ENCODE data around the gene SETD3.

SETD3 gene

GRCh38 chr14:99525699-99526080 is 45.0 kb upstream of the SETD3 start:
- Histone ChIP-seq H3K9ac (ENCODE audit: low read length) (no peak overlapping the region), H3K36me3 (replicated peaks; ENCODE audit: low read depth, low read length) (no peaks in the 10 kb centered on the region), H3K4me3 (ENCODE audit: low read length) (no peak overlapping the region), H3K27ac (ENCODE audit: low read length) (no peak overlapping the region), H3K9me3 (ENCODE audit: insufficient read depth, low read length) (no peaks in the 10 kb centered on the region), H3K4me2 (ENCODE audit: low read length) (no peak overlapping the region), H2AFZ (ENCODE audit: low read depth, low read length) (no peak overlapping the region), H3K79me2 (ENCODE audit: low read length) (no peaks in the 10 kb centered on the region), H4K20me1 (ENCODE audit: insufficient read depth, low read length) (no peaks in the 10 kb centered on the region), H3K4me1 (ENCODE audit: low read length) (peaks cover 28% of the 10 kb centered on the region), H3K27me3 (ENCODE audit: low read depth, low read length) (no peaks in the 10 kb centered on the region)
- no peak for TF ChIP-seq EZH2phosphoT487 (IDR thresholded peaks at IDR 0.05; ENCODE audit: low read depth)
- TF ChIP-seq CTCF (IDR thresholded peaks at IDR 0.05; ENCODE audit: low read depth, low read length) = no peak

DNA sequence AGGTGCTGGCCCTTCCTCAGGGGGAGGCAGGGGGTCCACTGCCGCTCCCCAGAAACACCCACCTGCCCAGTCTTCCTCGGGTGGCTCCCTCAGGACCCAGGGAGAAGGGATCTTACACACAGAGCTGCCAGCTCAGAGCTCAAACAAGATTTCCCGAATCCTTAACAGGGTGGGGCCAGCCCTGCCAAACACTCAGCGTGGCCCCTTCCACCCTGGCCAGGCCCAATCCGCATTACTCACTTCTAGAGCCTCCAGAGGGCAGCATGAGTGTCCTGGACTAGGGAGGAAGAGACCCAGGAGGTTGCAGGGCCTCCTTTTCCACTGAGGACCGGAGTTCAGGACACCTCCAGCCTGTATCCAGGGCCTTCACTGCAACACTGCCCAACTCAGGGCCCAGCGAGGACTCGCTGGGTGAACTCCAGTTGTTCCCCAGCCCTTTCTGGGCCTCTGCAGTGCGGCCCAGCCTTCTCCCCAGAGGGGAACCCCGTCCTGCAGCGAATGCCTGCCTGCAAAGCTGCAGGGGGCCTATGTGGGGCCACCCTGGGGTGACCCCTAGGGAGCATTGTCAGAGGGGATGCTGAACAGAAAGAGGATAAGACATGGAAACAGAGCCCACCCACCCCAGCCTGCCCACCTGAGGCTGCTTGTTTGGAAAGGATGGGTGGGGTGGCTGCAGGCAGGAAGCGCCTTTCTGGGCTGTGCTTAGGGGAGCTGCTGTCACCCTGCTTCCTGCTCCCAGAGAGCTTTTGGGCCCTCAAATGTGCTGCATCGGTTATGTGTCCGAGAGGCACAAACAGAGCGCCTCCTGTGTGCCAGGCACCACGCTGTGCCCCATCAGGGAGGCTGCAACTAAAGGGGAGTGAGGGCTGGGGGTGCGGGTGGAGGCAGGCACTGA is 44.4 kb upstream of the SETD3 start:
- Histone ChIP-seq H2AFZ (ENCODE audit: low read depth, low read length) (no peak overlapping the region), H3K9ac (ENCODE audit: low read length) (no peak overlapping the region), H3K27me3 (ENCODE audit: low read depth, low read length) (no peaks in the 10 kb centered on the region), H3K4me1 (ENCODE audit: low read length) (peaks cover 31% of the 10 kb centered on the region), H3K36me3 (replicated peaks; ENCODE audit: low read depth, low read length) (no peaks in the 10 kb centered on the region), H4K20me1 (ENCODE audit: insufficient read depth, low read length) (no peaks in the 10 kb centered on the region), H3K27ac (ENCODE audit: low read length) (no peak overlapping the region), H3K79me2 (ENCODE audit: low read length) (no peaks in the 10 kb centered on the region), H3K4me3 (ENCODE audit: low read length) (no peak overlapping the region), H3K9me3 (ENCODE audit: insufficient read depth, low read length) (no peaks in the 10 kb centered on the region), H3K4me2 (ENCODE audit: low read length) (no peak overlapping the region)
- no peak for TF ChIP-seq EZH2phosphoT487 (IDR thresholded peaks at IDR 0.05; ENCODE audit: low read depth)
- peak; percentile 43 for TF ChIP-seq CTCF (IDR thresholded peaks at IDR 0.05; ENCODE audit: low read depth, low read length)

- Histone ChIP-seq H3K9ac (ENCODE audit: low read length) (no peak overlapping the region), H3K27ac (ENCODE audit: low read length) (no peak overlapping the region), H3K27me3 (ENCODE audit: low read depth, low read length) (no peaks in the 10 kb centered on the region), H3K4me3 (ENCODE audit: low read length) (no peak overlapping the region), H2AFZ (ENCODE audit: low read depth, low read length) (no peak overlapping the region), H3K36me3 (replicated peaks; ENCODE audit: low read depth, low read length) (no peaks in the 10 kb centered on the region), H4K20me1 (ENCODE audit: insufficient read depth, low read length) (no peaks in the 10 kb centered on the region), H3K4me2 (ENCODE audit: low read length) (no peak overlapping the region), H3K79me2 (ENCODE audit: low read length) (no peaks in the 10 kb centered on the region), H3K4me1 (ENCODE audit: low read length) (peaks cover 31% of the 10 kb centered on the region), H3K9me3 (ENCODE audit: insufficient read depth, low read length) (no peaks in the 10 kb centered on the region)
- TF ChIP-seq CTCF (IDR thresholded peaks at IDR 0.05; ENCODE audit: low read depth, low read length) (no peak), EZH2phosphoT487 (IDR thresholded peaks at IDR 0.05; ENCODE audit: low read depth) (no peak)
Observed at GRCh38 chr14:99524091-99524661, 43.5 kb upstream of the SETD3 start.

- no peak for TF ChIP-seq CTCF (IDR thresholded peaks at IDR 0.05; ENCODE audit: low read depth, low read length)
- H3K4me3 ChIP-seq (ENCODE audit: low read length) = no peak overlapping the region
- H3K4me1 ChIP-seq (ENCODE audit: low read length) = peaks cover 32% of the 10 kb centered on the region
- H3K36me3 ChIP-seq (replicated peaks; ENCODE audit: low read depth, low read length) = no peaks in the 10 kb centered on the region
- H3K27ac ChIP-seq (ENCODE audit: low read length) = no peak overlapping the region
- H4K20me1 ChIP-seq (ENCODE audit: insufficient read depth, low read length) = no peaks in the 10 kb centered on the region
- H3K4me2 ChIP-seq (ENCODE audit: low read length) = no peak overlapping the region
- H3K9me3 ChIP-seq (ENCODE audit: insufficient read depth, low read length) = no peaks in the 10 kb centered on the region
- H3K27me3 ChIP-seq (ENCODE audit: low read depth, low read length) = no peaks in the 10 kb centered on the region
- no peak overlapping the region for H3K9ac ChIP-seq (ENCODE audit: low read length)
- H2AFZ ChIP-seq (ENCODE audit: low read depth, low read length) = no peak overlapping the region
- H3K79me2 ChIP-seq (ENCODE audit: low read length) = no peaks in the 10 kb centered on the region
Observed at GRCh38 chr14:99523704-99524055, 43.0 kb upstream of the SETD3 start.

Measured in OCI-LY3 (cell line).